Karpas-422 (cell line): ENCODE measurements around the gene COL13A1. TPM values are rescaled to one million over a fixed set of nuclear protein-coding genes. Genes with fewer than 3 reads are reported as not detected.

ENCODE experiments used
- DNase-seq: peaks from one replicate; pipeline ENCODE4 v3.0.0-alpha.2; 2015
- H2AFZ ChIP-seq: fragments of 200-600 bp; sonication (generic); 2 replicates; pipeline ENCODE4 v1.6.1; 2014; ENCODE audit warnings: antibody characterized with exemption, low read length, mixed read lengths
- H3K27ac ChIP-seq: fragments of 200-600 bp; sonication (generic); 2 replicates; pipeline ENCODE4 v1.5.1; 2014; ENCODE audit warnings: mild to moderate bottlenecking, low read length, moderate library complexity
- H3K27me3 ChIP-seq: fragments of 200-600 bp; sonication (generic); 2 replicates; pipeline ENCODE4 v1.6.1; 2014; ENCODE audit warnings: low read length, mixed read lengths
- H3K36me3 ChIP-seq: fragments of 200-600 bp; sonication (generic); 2 replicates; pipeline ENCODE4 v1.6.1; 2014; ENCODE audit warnings: low read length, mixed read lengths; ENCODE audit not compliant: insufficient read depth
- H3K4me1 ChIP-seq: fragments of 200-600 bp; sonication (generic); 2 replicates; pipeline ENCODE4 v1.6.1; 2014; ENCODE audit warnings: mild to moderate bottlenecking, low read length, mixed read lengths
- H3K4me2 ChIP-seq: fragments of 200-600 bp; sonication (generic); 2 replicates; pipeline ENCODE4 v1.6.1; 2014; ENCODE audit warnings: low read length, low read depth, mild to moderate bottlenecking; ENCODE audit not compliant: poor library complexity, severe bottlenecking
- H3K4me3 ChIP-seq: fragments of 200-600 bp; sonication (generic); 2 replicates; pipeline ENCODE4 v1.5.1; 2014; ENCODE audit warnings: mild to moderate bottlenecking, antibody characterized with exemption, low read length, mixed read lengths
- H3K79me2 ChIP-seq: fragments of 200-600 bp; sonication (generic); 2 replicates; pipeline ENCODE4 v1.6.1; 2014; ENCODE audit warnings: mild to moderate bottlenecking, low read length, mixed read lengths
- H3K9ac ChIP-seq: fragments of 200-600 bp; sonication (generic); 2 replicates; pipeline ENCODE4 v1.6.0; 2014; ENCODE audit warnings: low read length
- H3K9me2 ChIP-seq: fragments of 200-600 bp; sonication (generic), shearing (Covaris generic); replicated peaks from 2 replicates; pipeline ENCODE4 v1.6.0; 2014; ENCODE audit warnings: mild to moderate bottlenecking, low read length, moderate library complexity; ENCODE audit not compliant: insufficient read depth
- H3K9me3 ChIP-seq: fragments of 300-700, 200-600 bp; sonication (generic); 2 replicates; pipeline ENCODE4 v1.6.1; 2014; ENCODE audit warnings: low read length, mixed read lengths
- H4K20me1 ChIP-seq: fragments of 200-600 bp; sonication (generic); 2 replicates; pipeline ENCODE4 v1.6.1; 2014; ENCODE audit warnings: mild to moderate bottlenecking, antibody characterized with exemption, low read length, low read depth; ENCODE audit not compliant: insufficient read depth
- total RNA-seq: library from RNA; depleted of rRNA; stranded (reverse); fragments of >200 nt; shearing (Covaris generic); gene quantifications from 2 replicates; pipeline ENCODE4 v1.2.3, GENCODE V29; 2014; ENCODE audit warnings: low replicate concordance

The COL13A1 gene
- total RNA-seq, 1 experiment from 2014 or later, result not detected

- H3K27me3 ChIP-seq, result no peaks in the 10 kb centered on the region
- H3K4me1 ChIP-seq, result no peaks in the 10 kb centered on the region
- H4K20me1 ChIP-seq, result no peaks in the 10 kb centered on the region
- no peak overlapping the region for H3K27ac ChIP-seq
- H3K9me2 ChIP-seq, result no peaks in the 10 kb centered on the region
- no peak overlapping the region for H2AFZ ChIP-seq
- H3K9ac ChIP-seq, result no peak overlapping the region
- H3K4me2 ChIP-seq, result no peak overlapping the region
- DNase-seq, result no peak
- H3K4me3 ChIP-seq, result no peak overlapping the region
- no peaks in the 10 kb centered on the region for H3K9me3 ChIP-seq
- no peaks in the 10 kb centered on the region for H3K79me2 ChIP-seq
- no peaks in the 10 kb centered on the region for H3K36me3 ChIP-seq
Observed at GRCh38 chr10:69913606-69914382, 112.1 kb downstream of the COL13A1 start.

DNA sequence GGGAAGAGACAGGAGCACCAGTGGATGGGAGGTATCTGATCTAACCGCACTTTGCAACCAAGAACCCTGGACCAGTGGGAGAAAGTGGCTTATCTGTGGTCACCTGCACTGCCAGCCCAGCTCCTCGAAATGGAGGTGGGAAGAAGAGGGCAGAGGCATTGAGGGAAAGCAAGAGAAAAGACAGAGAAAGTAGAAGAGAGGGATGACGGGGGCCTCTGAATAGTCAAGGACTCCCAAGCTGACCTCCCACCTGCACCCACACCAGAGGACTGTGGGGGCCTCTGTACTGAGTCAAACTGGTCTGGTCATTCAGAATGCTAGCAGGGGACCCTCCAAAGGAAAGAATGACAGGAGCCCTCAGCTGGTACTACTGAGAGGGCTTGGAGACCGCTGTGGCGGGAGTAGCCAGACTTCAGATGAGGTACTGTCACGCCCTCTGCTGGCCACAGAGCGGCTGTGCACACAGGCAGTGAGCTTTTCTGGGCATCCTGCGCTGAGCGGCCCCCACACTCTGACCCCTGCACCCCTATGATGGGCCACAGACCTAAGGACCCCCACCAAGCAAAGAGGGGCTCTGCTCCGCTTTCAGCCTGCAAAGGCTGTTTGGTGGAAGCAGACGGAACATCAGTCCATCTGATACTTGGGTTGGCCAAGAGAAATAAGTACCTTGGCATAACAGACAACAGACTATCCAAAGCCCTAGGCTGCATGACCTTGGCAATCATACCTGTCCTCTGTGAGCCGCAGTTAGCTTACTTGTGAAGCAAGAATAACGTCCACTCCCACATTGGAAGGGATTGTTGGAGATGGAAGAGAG is 112.9 kb downstream of the COL13A1 start:
- H3K9ac ChIP-seq, result no peak overlapping the region
- H3K4me3 ChIP-seq, result no peak overlapping the region
- H3K27me3 ChIP-seq, result no peaks in the 10 kb centered on the region
- H3K4me1 ChIP-seq, result no peaks in the 10 kb centered on the region
- H4K20me1 ChIP-seq, result no peaks in the 10 kb centered on the region
- peak; percentile 86 for DNase-seq
- H2AFZ ChIP-seq, result no peak overlapping the region
- no peak overlapping the region for H3K27ac ChIP-seq
- H3K4me2 ChIP-seq, result no peak overlapping the region
- H3K9me2 ChIP-seq, result no peaks in the 10 kb centered on the region
- no peaks in the 10 kb centered on the region for H3K79me2 ChIP-seq
- H3K9me3 ChIP-seq, result no peaks in the 10 kb centered on the region
- H3K36me3 ChIP-seq, result no peaks in the 10 kb centered on the region

GRCh38 chr10:69915215-69915560 is 113.5 kb downstream of the COL13A1 start:
- Histone ChIP-seq H3K79me2 (no peaks in the 10 kb centered on the region), H3K4me1 (no peaks in the 10 kb centered on the region), H3K4me2 (no peak overlapping the region), H3K9ac (no peak overlapping the region), H3K9me3 (no peaks in the 10 kb centered on the region), H3K36me3 (no peaks in the 10 kb centered on the region), H2AFZ (no peak overlapping the region), H3K27me3 (no peaks in the 10 kb centered on the region), H3K27ac (no peak overlapping the region), H3K9me2 (no peaks in the 10 kb centered on the region), H3K4me3 (no peak overlapping the region), H4K20me1 (no peaks in the 10 kb centered on the region)
- DNase-seq, result no peak

DNA sequence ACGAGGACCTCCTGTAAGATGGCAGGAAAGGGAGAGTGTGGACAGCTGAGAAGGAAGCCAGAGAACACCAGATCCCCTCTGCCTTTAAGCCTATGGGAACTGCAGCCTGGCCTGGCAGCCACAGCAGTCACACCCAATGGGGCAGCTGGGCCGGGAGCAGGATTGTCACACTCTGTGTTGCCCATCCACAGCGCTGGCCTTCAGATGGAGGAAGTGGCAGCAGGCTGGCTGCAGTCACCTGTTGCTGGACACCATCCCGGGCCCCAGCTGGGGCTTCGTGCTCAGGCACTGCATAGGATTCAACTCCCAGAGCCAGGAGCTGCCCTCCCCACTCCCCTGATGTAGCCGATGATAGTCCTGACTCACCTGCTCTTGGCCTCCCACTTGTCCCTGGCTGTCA is 114.4 kb downstream of the COL13A1 start:
- H3K4me1 ChIP-seq, result no peaks in the 10 kb centered on the region
- no peaks in the 10 kb centered on the region for H3K36me3 ChIP-seq
- H3K9me2 ChIP-seq, result no peaks in the 10 kb centered on the region
- H3K9ac ChIP-seq, result no peak overlapping the region
- no peaks in the 10 kb centered on the region for H4K20me1 ChIP-seq
- DNase-seq, result no peak
- H2AFZ ChIP-seq, result no peak overlapping the region
- no peak overlapping the region for H3K4me2 ChIP-seq
- no peak overlapping the region for H3K27ac ChIP-seq
- no peak overlapping the region for H3K4me3 ChIP-seq
- no peaks in the 10 kb centered on the region for H3K9me3 ChIP-seq
- no peaks in the 10 kb centered on the region for H3K79me2 ChIP-seq
- no peaks in the 10 kb centered on the region for H3K27me3 ChIP-seq

- Histone ChIP-seq H3K79me2 (no peaks in the 10 kb centered on the region), H3K4me3 (no peak overlapping the region), H2AFZ (no peak overlapping the region), H3K4me2 (no peak overlapping the region), H3K27me3 (no peaks in the 10 kb centered on the region), H4K20me1 (no peaks in the 10 kb centered on the region), H3K27ac (no peak overlapping the region), H3K9me2 (no peaks in the 10 kb centered on the region), H3K4me1 (no peaks in the 10 kb centered on the region), H3K9me3 (no peaks in the 10 kb centered on the region), H3K9ac (no peak overlapping the region), H3K36me3 (no peaks in the 10 kb centered on the region)
- DNase-seq, result no peak
Observed at GRCh38 chr10:69918036-69918435, 116.3 kb downstream of the COL13A1 start.

DNA sequence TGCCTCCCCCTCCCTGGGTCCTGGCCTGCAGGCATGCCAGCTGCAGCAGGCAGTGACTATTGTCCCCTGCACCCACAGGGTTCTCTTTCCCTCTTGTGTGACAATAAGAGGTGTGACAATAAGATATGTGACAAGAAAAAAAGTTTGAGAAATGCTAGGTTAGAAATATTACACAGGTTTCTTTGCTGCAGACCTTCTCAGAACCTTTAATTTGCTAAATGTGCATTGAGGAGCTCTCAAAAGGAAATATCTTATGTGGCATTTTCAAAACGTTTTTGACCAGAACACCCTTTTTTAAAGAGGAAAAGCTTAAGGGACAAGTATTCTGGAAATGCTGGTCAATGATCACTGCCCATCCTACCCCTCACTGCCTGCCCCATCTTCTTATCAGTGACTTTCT is 117.5 kb downstream of the COL13A1 start:
- no peak overlapping the region for H3K4me2 ChIP-seq
- DNase-seq, result no peak
- H3K9me2 ChIP-seq, result no peaks in the 10 kb centered on the region
- H3K4me1 ChIP-seq, result no peaks in the 10 kb centered on the region
- H3K27me3 ChIP-seq, result no peaks in the 10 kb centered on the region
- no peak overlapping the region for H3K27ac ChIP-seq
- no peaks in the 10 kb centered on the region for H3K36me3 ChIP-seq
- H3K9ac ChIP-seq, result no peak overlapping the region
- H3K9me3 ChIP-seq, result no peaks in the 10 kb centered on the region
- no peaks in the 10 kb centered on the region for H4K20me1 ChIP-seq
- H3K79me2 ChIP-seq, result no peaks in the 10 kb centered on the region
- H3K4me3 ChIP-seq, result no peak overlapping the region
- H2AFZ ChIP-seq, result no peak overlapping the region

GRCh38 chr10:69925111-69925510 is 123.4 kb downstream of the COL13A1 start:
- Histone ChIP-seq H3K9ac (no peak overlapping the region), H3K36me3 (no peaks in the 10 kb centered on the region), H3K4me2 (no peak overlapping the region)

GRCh38 chr10:69928339-69928738 is 126.6 kb downstream of the COL13A1 start:
- no peaks in the 10 kb centered on the region; the same call in 1 of the 2 replicates for H3K27me3 ChIP-seq

More at GRCh38 chr10:69925111-69925510, 123.4 kb downstream of the COL13A1 start:
- Histone ChIP-seq H3K79me2 (no peaks in the 10 kb centered on the region), H3K4me1 (no peaks in the 10 kb centered on the region), H2AFZ (no peak overlapping the region), H3K4me3 (no peak overlapping the region), H3K27ac (no peak overlapping the region), H4K20me1 (no peaks in the 10 kb centered on the region), H3K9me3 (no peaks in the 10 kb centered on the region), H3K27me3 (no peaks in the 10 kb centered on the region; the same call in 1 of the 2 replicates), H3K9me2 (no peaks in the 10 kb centered on the region)
- DNase-seq, result no peak

More at GRCh38 chr10:69928339-69928738, 126.6 kb downstream of the COL13A1 start:
- Histone ChIP-seq H3K4me1 (no peaks in the 10 kb centered on the region), H3K4me2 (no peak overlapping the region), H3K36me3 (no peaks in the 10 kb centered on the region), H3K9me3 (no peaks in the 10 kb centered on the region), H3K27ac (no peak overlapping the region), H4K20me1 (no peaks in the 10 kb centered on the region), H2AFZ (no peak overlapping the region), H3K79me2 (no peaks in the 10 kb centered on the region), H3K4me3 (no peak overlapping the region), H3K9me2 (no peaks in the 10 kb centered on the region), H3K9ac (no peak overlapping the region)
- no peak for DNase-seq
